Neuronal stem cell (in vitro differentiated cells): ENCODE results near the gene SUGP1.
A peak's percentile ranks its signal among the peaks of the same experiment; 100 is the strongest.

Experiments used
- DNase-seq: peaks from one replicate; pipeline ENCODE4 v3.0.0-alpha.2; 2013; ENCODE audit warnings: low spot score
- H2AFZ ChIP-seq: one replicate; pipeline ENCODE4 v1.6.1; 2013; ENCODE audit warnings: mild to moderate bottlenecking, low read length, inconsistent platforms
- H2AK5ac ChIP-seq: 2 replicates; pipeline ENCODE4 v1.6.1; 2013; ENCODE audit warnings: low read depth, mild to moderate bottlenecking, inconsistent platforms, low read length, moderate library complexity, mixed read lengths
- H2BK120ac ChIP-seq: 2 replicates; pipeline ENCODE4 v1.6.1; 2013; ENCODE audit warnings: low read depth, mild to moderate bottlenecking, inconsistent platforms, low read length, moderate library complexity, mixed read lengths
- H2BK12ac ChIP-seq: one replicate; pipeline ENCODE4 v1.6.1; 2013; ENCODE audit warnings: low read length, inconsistent platforms
- H2BK15ac ChIP-seq: 2 replicates; pipeline ENCODE4 v1.6.1; 2013; ENCODE audit warnings: mild to moderate bottlenecking, low read length, inconsistent platforms, mixed read lengths
- H2BK5ac ChIP-seq: one replicate; pipeline ENCODE4 v1.6.1; 2013; ENCODE audit warnings: inconsistent platforms, mild to moderate bottlenecking, low read length, moderate library complexity
- H3K14ac ChIP-seq: one replicate; pipeline ENCODE4 v1.6.1; 2013; ENCODE audit warnings: low read length, inconsistent platforms
- H3K18ac ChIP-seq: 2 replicates; pipeline ENCODE4 v1.6.1; 2013; ENCODE audit warnings: low read length, inconsistent platforms
- H3K23ac ChIP-seq: 2 replicates; pipeline ENCODE4 v1.6.1; 2013; ENCODE audit warnings: low read depth, mild to moderate bottlenecking, mixed read lengths, low read length, inconsistent platforms; ENCODE audit not compliant: poor library complexity
- H3K27ac ChIP-seq: replicated peaks from 3 replicates; pipeline ENCODE4 v1.5.1; 2013; ENCODE audit warnings: low read length, inconsistent platforms
- H3K27me3 ChIP-seq, 3 experiments: 2 replicates each; pipeline ENCODE4 v1.6.1; 2013; ENCODE audit warnings: low read length in 3 of 3, mild to moderate bottlenecking in 2 of 3, inconsistent platforms in 1 of 3, low read depth in 1 of 3, mixed read lengths in 1 of 3, moderate library complexity in 1 of 3; ENCODE audit not compliant: control insufficient read depth in 3 of 3, insufficient read depth in 3 of 3
- H3K36me3 ChIP-seq, 2 donors: replicated peaks in 1 of 2; 2 replicates each; pipeline ENCODE4 v1.6.1; 2013; ENCODE audit warnings: low read length in 2 of 2; ENCODE audit not compliant: control insufficient read depth in 2 of 2, insufficient read depth in 2 of 2
- H3K4ac ChIP-seq: 2 replicates; pipeline ENCODE4 v1.6.1; 2013; ENCODE audit warnings: inconsistent platforms, mild to moderate bottlenecking, low read length, moderate library complexity
- H3K4me1 ChIP-seq, 2 donors: 1 replicate in 1 of 2; 2 replicates in 1 of 2; pipeline ENCODE4 v1.6.1; 2013; ENCODE audit warnings: low read length in 2 of 2, low read depth in 1 of 2; ENCODE audit not compliant: control insufficient read depth in 2 of 2, insufficient read depth in 1 of 2
- H3K4me2 ChIP-seq: one replicate; pipeline ENCODE4 v1.6.1; 2013; ENCODE audit warnings: mild to moderate bottlenecking, low read length, inconsistent platforms; ENCODE audit not compliant: insufficient read depth, poor library complexity, severe bottlenecking
- H3K4me3 ChIP-seq, 2 donors: 2 replicates each; pipeline ENCODE4 v1.5.1; 2013; ENCODE audit warnings: low read length in 2 of 2, mild to moderate bottlenecking in 2 of 2, inconsistent platforms in 1 of 2, moderate library complexity in 1 of 2
- H3K79me1 ChIP-seq: one replicate; pipeline ENCODE4 v1.6.1; 2013; ENCODE audit warnings: low read depth, mild to moderate bottlenecking, inconsistent platforms, low read length, moderate library complexity
- H3K9ac ChIP-seq: one replicate; pipeline ENCODE4 v1.6.1; 2013; ENCODE audit warnings: mild to moderate bottlenecking, low read depth, low read length, inconsistent platforms; ENCODE audit not compliant: poor library complexity
- H3K9me3 ChIP-seq, 2 donors: replicated peaks in 1 of 2; 2 replicates each; pipeline versions ENCODE3 to v1.6.1; 2013; ENCODE audit warnings: low read length in 2 of 2, mild to moderate bottlenecking in 2 of 2, inconsistent platforms in 1 of 2, low read depth in 1 of 2, mixed read lengths in 1 of 2, moderate library complexity in 1 of 2; ENCODE audit not compliant: control insufficient read depth in 2 of 2, insufficient read depth in 1 of 2
- H4K8ac ChIP-seq: one replicate; pipeline ENCODE4 v1.6.1; 2013; ENCODE audit warnings: low read depth, mild to moderate bottlenecking, inconsistent platforms, low read length, moderate library complexity
- H4K91ac ChIP-seq: one replicate; pipeline ENCODE4 v1.6.1; 2013; ENCODE audit warnings: low read length, low read depth, mild to moderate bottlenecking, inconsistent platforms; ENCODE audit not compliant: poor library complexity
- WGBS, 2 donors: extraction: QIAGEN DNeasy Blood & Tissue Kit; methylation state at CpG; one replicate each; pipeline ENCODE4 v1.1.7; 2013; ENCODE audit warnings: missing lambda C conversion rate in 2 of 2, mixed read lengths in 1 of 2; ENCODE audit not compliant: insufficient read length in 2 of 2, insufficient replicate concordance in 1 of 2; ENCODE audit errors: extremely low coverage in 2 of 2; 5-methylcytosine and 5-hydroxymethylcytosine counted together

Gene SUGP1

DNA sequence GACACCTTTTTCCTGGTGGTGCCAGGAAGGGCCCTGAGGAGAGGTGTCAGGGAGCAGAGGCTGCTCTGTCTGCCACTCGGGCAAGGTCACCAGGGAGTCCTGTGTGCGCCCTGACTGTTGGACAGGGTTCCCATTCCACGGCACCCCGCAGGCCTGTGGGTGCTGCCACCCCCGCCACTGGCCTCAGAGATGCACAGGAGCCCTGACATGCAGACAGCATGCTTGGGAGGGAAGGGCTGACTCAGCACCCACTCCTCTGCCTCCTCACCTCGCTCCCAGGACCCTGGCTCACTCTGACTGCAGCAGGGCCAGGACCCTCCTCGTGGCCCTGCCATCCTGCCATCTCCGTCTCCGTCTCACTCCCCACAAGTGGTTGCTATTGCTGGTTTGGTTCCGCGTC lies 25.7 kb upstream of the SUGP1 start:
- peaks cover 73 to 91% of the 10 kb centered on the region in 2 donors for H3K36me3 ChIP-seq

DNA sequence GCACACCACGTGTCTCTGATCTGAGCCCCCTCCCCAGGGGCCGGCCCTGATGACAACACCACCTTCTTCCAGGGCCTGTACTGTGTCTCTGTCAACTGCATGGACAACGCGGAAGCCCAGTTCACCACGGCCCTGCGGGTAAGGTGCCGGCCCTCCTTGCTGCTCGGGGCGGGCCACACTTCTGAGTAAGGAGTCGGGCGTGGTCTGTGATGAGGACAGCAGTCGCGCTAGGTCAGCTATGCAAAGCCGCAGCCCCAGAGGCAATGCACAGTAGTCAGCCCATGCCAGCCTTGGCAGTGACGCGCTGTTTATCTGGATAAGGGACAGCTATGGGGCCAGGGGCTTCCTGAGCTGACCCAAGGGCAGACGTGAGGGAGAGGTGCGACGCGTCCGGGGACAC lies 24.9 kb upstream of the SUGP1 start:
- H4K8ac ChIP-seq = no peak overlapping the region
- no peak overlapping the region for H3K4me2 ChIP-seq
- no peaks in the 10 kb centered on the region for H3K4me1 ChIP-seq
- peaks cover 8% of the 10 kb centered on the region for H3K79me1 ChIP-seq
- no CpG with 5 or more reads among the region's 21 CpGs for WGBS, 2 donors
- peak overlapping the region; percentile 31 for H3K23ac ChIP-seq
- H4K91ac ChIP-seq = no peak overlapping the region
- no peak overlapping the region for H3K4ac ChIP-seq
- no peak overlapping the region for H2AK5ac ChIP-seq
- H3K27me3 ChIP-seq = no peaks in the 10 kb centered on the region
- no peaks in the 10 kb centered on the region for H3K9me3 ChIP-seq
- H2BK12ac ChIP-seq = no peak overlapping the region
- peak overlapping the region; percentile 21 for H3K9ac ChIP-seq
- peak overlapping the region; percentile 75 for H2BK5ac ChIP-seq
- H3K14ac ChIP-seq = no peak overlapping the region
- H2AFZ ChIP-seq = no peak overlapping the region
- H3K27ac ChIP-seq = no peak overlapping the region
- H2BK15ac ChIP-seq = no peak overlapping the region
- H3K4me3 ChIP-seq = no peak overlapping the region
- no peak overlapping the region for H2BK120ac ChIP-seq
- no peak overlapping the region for H3K18ac ChIP-seq
- no peak for DNase-seq
- H3K36me3 ChIP-seq = peaks cover 77 to 92% of the 10 kb centered on the region in 2 donors

More for the DNA sequence above, 25.7 kb upstream of the SUGP1 start:
- Histone ChIP-seq H3K79me1 (peaks cover 5% of the 10 kb centered on the region), H3K4me3 (peak overlapping the region in 1 of 2 donors; percentile 18), H4K91ac (no peak overlapping the region), H3K14ac (no peak overlapping the region), H3K23ac (no peak overlapping the region), H3K4ac (no peak overlapping the region), H2BK120ac (no peak overlapping the region), H3K9me3 (no peaks in the 10 kb centered on the region), H3K27ac (no peak overlapping the region), H3K18ac (no peak overlapping the region), H3K4me2 (no peak overlapping the region), H3K9ac (no peak overlapping the region), H2BK15ac (no peak overlapping the region), H2AK5ac (no peak overlapping the region), H2BK5ac (peak overlapping the region; percentile 75), H3K4me1 (no peaks in the 10 kb centered on the region), H2AFZ (no peak overlapping the region), H3K27me3 (no peaks in the 10 kb centered on the region), H4K8ac (no peak overlapping the region), H2BK12ac (no peak overlapping the region)
- no CpG with 5 or more reads among the region's 11 CpGs for WGBS, 2 donors
- no peak for DNase-seq

DNA sequence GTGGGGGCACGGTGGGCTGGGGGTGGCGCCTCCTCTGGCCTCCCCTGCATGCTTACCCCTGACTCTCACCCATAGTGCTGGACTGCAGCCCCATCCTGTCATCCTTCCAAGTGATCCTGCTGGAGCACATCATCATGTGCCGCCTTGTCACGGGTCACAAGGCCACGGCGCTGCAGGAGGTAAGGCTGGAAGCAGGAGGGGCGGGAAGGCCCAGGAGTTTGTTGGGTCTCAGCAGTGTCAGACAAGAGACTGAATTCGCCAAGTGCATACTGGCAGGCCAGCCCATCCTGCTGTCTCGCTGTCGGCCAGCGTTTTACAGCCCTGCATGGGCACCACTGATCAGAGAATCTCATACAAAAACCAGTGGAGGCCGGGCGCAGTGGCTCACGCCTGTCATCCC lies 23.5 kb upstream of the SUGP1 start:
- Histone ChIP-seq H3K4me1 (no peaks in the 10 kb centered on the region), H2AFZ (no peak overlapping the region), H2BK15ac (no peak overlapping the region), H3K14ac (no peak overlapping the region), H3K4me2 (no peak overlapping the region), H2BK5ac (no peak overlapping the region), H3K36me3 (peaks cover 70 to 90% of the 10 kb centered on the region in 2 donors), H3K4ac (no peak overlapping the region), H3K79me1 (peaks cover 8% of the 10 kb centered on the region), H3K27ac (no peak overlapping the region), H3K9ac (no peak overlapping the region), H2BK120ac (no peak overlapping the region), H2AK5ac (no peak overlapping the region), H3K4me3 (no peak overlapping the region), H2BK12ac (no peak overlapping the region), H4K91ac (no peak overlapping the region), H3K18ac (no peak overlapping the region), H3K27me3 (no peaks in the 10 kb centered on the region), H4K8ac (peak overlapping the region; percentile 50), H3K23ac (peak overlapping the region; percentile 65), H3K9me3 (no peaks in the 10 kb centered on the region)
- no CpG with 5 or more reads among the region's 14 CpGs for WGBS, 2 donors
- DNase-seq = no peak

DNA sequence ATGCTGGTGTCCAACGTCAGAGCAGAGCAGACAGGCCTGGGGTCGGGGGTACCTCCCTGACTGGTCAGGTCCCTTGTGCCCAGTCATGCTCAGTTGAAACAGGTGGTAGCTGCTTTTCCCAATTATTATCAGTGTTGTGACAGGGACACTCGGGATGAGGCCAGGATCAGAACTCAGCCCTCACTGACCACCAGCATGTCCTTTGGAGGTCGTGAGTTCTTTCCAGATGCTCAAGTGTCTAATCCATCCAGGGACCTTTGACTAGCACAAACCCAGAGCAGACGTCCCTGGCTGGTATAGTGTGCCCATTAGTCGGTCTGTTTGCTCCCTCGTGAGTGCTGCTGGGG lies 22.7 kb upstream of the SUGP1 start:
- Histone ChIP-seq H2AFZ (no peak overlapping the region), H4K8ac (no peak overlapping the region), H2BK15ac (no peak overlapping the region), H3K23ac (peak overlapping the region; percentile 62), H2BK5ac (no peak overlapping the region), H3K9me3 (no peaks in the 10 kb centered on the region), H2AK5ac (no peak overlapping the region), H3K4ac (no peak overlapping the region), H2BK12ac (no peak overlapping the region), H3K4me2 (no peak overlapping the region), H4K91ac (no peak overlapping the region), H3K79me1 (peaks cover 8% of the 10 kb centered on the region), H3K36me3 (peaks cover 73 to 90% of the 10 kb centered on the region in 2 donors), H3K4me3 (no peak overlapping the region), H3K27ac (no peak overlapping the region), H3K18ac (no peak overlapping the region), H3K9ac (no peak overlapping the region), H2BK120ac (no peak overlapping the region), H3K14ac (no peak overlapping the region), H3K27me3 (no peaks in the 10 kb centered on the region), H3K4me1 (no peaks in the 10 kb centered on the region)
- WGBS, 2 donors = no CpG with 5 or more reads among the region's 7 CpGs
- DNase-seq = no peak
